Effector memory CD4-positive, alpha-beta T cell (primary cell): Measurements from ENCODE around the gene PABPN1.
A peak's percentile ranks its signal among the peaks of the same experiment; 100 is the strongest.

ENCODE experiments used
- DNase-seq, 3 donors: peaks; one replicate each; pipeline ENCODE4 v3.0.0-alpha.2; 2020
- H3K27ac ChIP-seq: 2 replicates; pipeline ENCODE4 v1.7.0; 2013; ENCODE audit warnings: mild to moderate bottlenecking, low read length, moderate library complexity; ENCODE audit not compliant: insufficient read depth, poor library complexity, severe bottlenecking
- H3K27me3 ChIP-seq: replicated peaks from 2 replicates; pipeline ENCODE4 v1.7.0; 2013; ENCODE audit warnings: mild to moderate bottlenecking, low read length; ENCODE audit not compliant: insufficient read depth, control insufficient read depth, poor library complexity, severe bottlenecking
- H3K36me3 ChIP-seq: 2 replicates; pipeline ENCODE4 v1.7.0; 2013; ENCODE audit warnings: mild to moderate bottlenecking, low read length, moderate library complexity; ENCODE audit not compliant: control insufficient read depth, insufficient read depth
- H3K4me1 ChIP-seq: 2 replicates; pipeline ENCODE4 v1.7.0; 2013; ENCODE audit warnings: low read length, mild to moderate bottlenecking; ENCODE audit not compliant: control insufficient read depth, insufficient read depth, poor library complexity, severe bottlenecking
- H3K4me3 ChIP-seq: 2 replicates; pipeline ENCODE4 v1.7.0; 2013; ENCODE audit warnings: low read length, low read depth, mild to moderate bottlenecking; ENCODE audit not compliant: insufficient read depth, poor library complexity, severe bottlenecking
- H3K9me3 ChIP-seq: 2 replicates; pipeline ENCODE4 v1.7.0; 2013; ENCODE audit warnings: mild to moderate bottlenecking, low read length, moderate library complexity; ENCODE audit not compliant: control insufficient read depth

The PABPN1 gene

GRCh38 chr14:23294734-23295561 lies 26.3 kb upstream of the PABPN1 start:
- peaks cover 10% of the 10 kb centered on the region for H3K4me1 ChIP-seq
- no peak overlapping the region for H3K27ac ChIP-seq
- no peaks in the 10 kb centered on the region for H3K36me3 ChIP-seq
- no peaks in the 10 kb centered on the region for H3K27me3 ChIP-seq
- H3K4me3 ChIP-seq, result no peak overlapping the region
- peak; percentile 20 to 43 (median 27) for DNase-seq
- H3K9me3 ChIP-seq, result no peaks in the 10 kb centered on the region

GRCh38 chr14:23296012-23296777 lies 25.1 kb upstream of the PABPN1 start:
- H3K27ac ChIP-seq, result no peak overlapping the region
- H3K4me1 ChIP-seq, result peaks cover 19% of the 10 kb centered on the region
- H3K9me3 ChIP-seq, result no peaks in the 10 kb centered on the region
- DNase-seq, result no peak
- H3K4me3 ChIP-seq, result no peak overlapping the region
- H3K27me3 ChIP-seq, result no peaks in the 10 kb centered on the region
- H3K36me3 ChIP-seq, result no peaks in the 10 kb centered on the region

DNA sequence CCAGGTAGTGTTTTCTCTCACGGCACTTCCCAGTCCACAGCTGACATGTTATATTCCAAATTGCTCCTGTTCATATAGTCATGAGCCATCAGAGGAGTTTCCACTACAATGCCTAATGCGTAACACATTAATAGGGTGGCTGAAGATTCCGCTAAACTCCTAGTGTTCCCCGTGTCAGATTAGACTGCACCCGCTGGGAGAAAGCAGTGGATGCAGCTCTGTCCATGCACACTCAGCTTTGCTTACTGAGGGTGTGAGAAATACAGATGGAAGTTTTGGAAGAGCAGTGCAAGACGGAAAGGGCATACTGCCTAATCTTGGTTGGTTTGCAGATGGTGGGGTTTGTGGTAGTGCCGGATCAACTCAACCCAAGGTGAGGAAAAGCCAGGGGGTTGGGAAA lies 24.2 kb upstream of the PABPN1 start:
- Histone ChIP-seq H3K27ac (no peak overlapping the region), H3K36me3 (no peaks in the 10 kb centered on the region), H3K9me3 (no peaks in the 10 kb centered on the region), H3K4me1 (peaks cover 21% of the 10 kb centered on the region), H3K27me3 (no peaks in the 10 kb centered on the region), H3K4me3 (no peak overlapping the region)
- DNase-seq, result no peak

- no peak for DNase-seq
- Histone ChIP-seq H3K27me3 (no peaks in the 10 kb centered on the region), H3K4me1 (peaks cover 21% of the 10 kb centered on the region), H3K9me3 (no peaks in the 10 kb centered on the region), H3K4me3 (no peak overlapping the region), H3K27ac (no peak overlapping the region), H3K36me3 (no peaks in the 10 kb centered on the region)
Measured at GRCh38 chr14:23297611-23298277, 23.5 kb upstream of the PABPN1 start.

- no peak for DNase-seq
- no peak overlapping the region for H3K27ac ChIP-seq
- H3K4me1 ChIP-seq, result peaks cover 20% of the 10 kb centered on the region
- H3K27me3 ChIP-seq, result no peaks in the 10 kb centered on the region
- H3K9me3 ChIP-seq, result no peaks in the 10 kb centered on the region
- H3K36me3 ChIP-seq, result no peaks in the 10 kb centered on the region
- H3K4me3 ChIP-seq, result no peak overlapping the region
Measured at GRCh38 chr14:23299211-23299957, 21.9 kb upstream of the PABPN1 start.

DNA sequence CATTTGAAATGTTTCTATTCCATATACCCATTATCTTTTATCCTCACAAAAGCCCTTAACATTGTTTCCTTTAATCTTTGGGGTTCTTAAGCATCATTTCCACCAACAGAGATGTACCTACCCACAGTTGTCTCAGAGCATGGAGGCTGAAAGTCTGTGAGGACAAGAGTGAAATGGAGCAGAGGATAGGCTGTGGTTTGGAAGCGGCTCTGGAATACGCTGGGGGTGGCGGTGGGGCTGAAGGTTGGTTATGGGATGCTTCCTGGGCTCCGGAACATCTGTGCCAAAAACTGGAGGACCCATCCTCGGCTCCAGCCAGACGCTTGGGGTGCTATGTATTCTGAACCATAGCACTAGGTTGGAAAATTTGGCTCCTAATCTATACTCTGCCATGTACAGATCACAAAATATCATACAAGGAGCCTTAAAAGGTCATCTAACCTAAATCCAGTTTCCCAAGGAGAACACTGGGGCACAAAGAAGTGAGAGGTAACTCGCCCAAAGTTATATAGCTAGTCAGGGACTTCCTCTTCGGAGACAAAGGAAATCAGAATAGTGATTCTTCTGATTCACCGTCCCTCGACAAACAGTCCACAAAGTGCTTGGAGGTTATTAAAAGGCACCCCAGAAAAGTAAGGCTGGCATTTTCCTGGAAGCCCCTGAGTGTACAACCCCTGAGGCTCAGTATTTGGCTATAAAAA lies 21.1 kb upstream of the PABPN1 start:
- peaks cover 13% of the 10 kb centered on the region for H3K4me1 ChIP-seq
- H3K36me3 ChIP-seq, result no peaks in the 10 kb centered on the region
- no peaks in the 10 kb centered on the region for H3K9me3 ChIP-seq
- H3K4me3 ChIP-seq, result peak overlapping the region; percentile 67
- no peaks in the 10 kb centered on the region for H3K27me3 ChIP-seq
- DNase-seq, result no peak
- peak overlapping the region; percentile 90 for H3K27ac ChIP-seq

DNA sequence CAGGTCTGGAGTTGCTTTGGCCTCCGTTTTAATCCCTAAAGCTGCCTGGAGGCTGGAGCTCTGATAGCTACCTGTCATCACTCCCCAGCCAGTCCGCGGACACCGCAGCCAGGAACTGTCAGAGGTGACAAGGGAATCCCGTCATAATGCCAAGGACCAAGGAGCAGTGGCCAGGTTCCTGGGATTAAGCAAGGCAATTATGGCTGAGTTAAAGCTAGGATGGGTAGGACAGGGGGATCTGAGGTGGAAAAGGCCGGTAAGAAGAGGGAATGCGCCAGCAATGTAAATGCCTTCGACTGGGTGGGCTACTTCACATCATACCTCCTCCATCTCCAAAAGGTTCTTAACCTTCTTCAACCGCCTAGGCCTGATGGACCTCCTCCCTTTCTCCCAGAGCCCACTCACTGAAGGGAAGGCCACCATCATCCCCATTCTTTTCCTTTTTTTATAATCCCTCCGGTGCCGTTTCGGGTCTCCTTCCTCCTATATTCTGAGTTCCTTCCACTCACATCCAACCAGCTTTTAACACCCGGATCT lies 20.5 kb upstream of the PABPN1 start:
- Histone ChIP-seq H3K9me3 (no peaks in the 10 kb centered on the region), H3K27ac (peak overlapping the region; percentile 90), H3K4me1 (peaks cover 11% of the 10 kb centered on the region), H3K36me3 (no peaks in the 10 kb centered on the region), H3K27me3 (no peaks in the 10 kb centered on the region), H3K4me3 (peak overlapping the region; percentile 67)
- DNase-seq, result no peak

DNA sequence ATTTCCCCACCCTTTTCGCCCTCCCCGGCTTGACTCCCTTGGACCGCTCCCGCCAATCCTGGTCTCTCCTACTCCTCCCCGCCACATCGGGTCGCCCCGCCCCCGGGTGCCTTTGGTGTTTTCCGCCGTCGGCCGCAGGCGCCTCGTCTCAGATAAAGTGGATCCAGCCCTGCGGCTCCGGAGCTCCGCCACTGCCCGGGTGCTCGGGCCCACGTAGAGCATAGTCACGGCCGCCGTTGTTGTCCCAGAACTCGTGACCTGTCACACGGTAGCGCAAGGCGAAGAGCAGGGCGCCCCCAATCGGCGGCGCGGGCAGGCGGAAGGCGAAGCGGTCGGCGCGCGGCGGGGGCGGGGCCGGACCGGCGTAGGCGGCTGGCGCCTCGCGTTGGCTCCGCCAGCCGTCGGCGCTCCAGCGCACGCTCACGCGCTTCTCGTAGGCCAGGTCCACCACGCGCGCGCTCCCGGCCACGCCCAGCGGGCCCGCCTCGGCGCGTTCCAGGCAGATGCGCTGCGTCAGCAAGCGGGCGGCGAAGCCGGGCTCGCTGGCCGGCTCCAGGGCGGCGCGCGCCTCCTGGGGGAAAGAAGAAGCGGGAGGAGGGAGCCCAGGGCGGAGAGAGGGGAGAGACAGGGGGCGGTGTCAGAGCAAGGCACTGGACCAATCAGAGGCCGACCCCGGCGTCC lies 19.8 kb upstream of the PABPN1 start:
- H3K4me3 ChIP-seq, result peak overlapping the region; percentile 76
- H3K9me3 ChIP-seq, result no peaks in the 10 kb centered on the region
- DNase-seq, result peak; percentile 92 to 94 (median 94)
- peaks cover 11% of the 10 kb centered on the region for H3K4me1 ChIP-seq
- H3K27me3 ChIP-seq, result peaks cover 2% of the 10 kb centered on the region
- H3K27ac ChIP-seq, result peak overlapping the region; percentile 90
- no peaks in the 10 kb centered on the region for H3K36me3 ChIP-seq

- no peak for DNase-seq
- Histone ChIP-seq H3K27ac (peak overlapping the region; percentile 90), H3K36me3 (no peaks in the 10 kb centered on the region), H3K4me1 (peaks cover 11% of the 10 kb centered on the region), H3K9me3 (no peaks in the 10 kb centered on the region), H3K27me3 (peaks cover 7% of the 10 kb centered on the region), H3K4me3 (peak overlapping the region; percentile 76)
Measured at GRCh38 chr14:23301969-23302289, 19.3 kb upstream of the PABPN1 start.
